HG02943 (cell line): ENCODE data around the gene KRT20.

Experiments used
- ATAC-seq: cut with Tn5 transposase; IDR thresholded peaks from one replicate; pipeline ENCODE4 v1.9.1; 2021; ENCODE audit warnings: mild to moderate bottlenecking, low read depth, moderate library complexity; ENCODE audit not compliant: unreplicated experiment

KRT20 gene

DNA sequence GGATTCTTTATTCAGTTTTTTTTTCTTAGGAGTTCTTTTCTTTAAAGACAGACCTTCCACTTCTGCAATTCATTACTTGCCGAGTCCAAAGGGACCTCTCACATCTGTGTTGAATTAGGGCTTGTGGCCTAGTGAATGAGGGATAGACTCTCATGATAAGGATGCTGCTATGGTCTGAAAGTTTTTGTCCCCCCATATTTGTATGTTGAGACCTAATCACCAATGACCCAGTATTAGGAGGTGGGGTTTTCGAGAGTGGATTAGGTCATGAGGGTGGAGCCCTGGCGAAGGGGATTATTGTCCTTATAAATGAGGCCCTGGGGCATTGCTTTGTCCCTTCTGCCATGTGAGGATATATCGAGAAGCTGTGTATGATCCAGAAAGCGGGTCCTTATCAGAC is 27.5 kb downstream of the KRT20 start:
- ATAC-seq: no peak

DNA sequence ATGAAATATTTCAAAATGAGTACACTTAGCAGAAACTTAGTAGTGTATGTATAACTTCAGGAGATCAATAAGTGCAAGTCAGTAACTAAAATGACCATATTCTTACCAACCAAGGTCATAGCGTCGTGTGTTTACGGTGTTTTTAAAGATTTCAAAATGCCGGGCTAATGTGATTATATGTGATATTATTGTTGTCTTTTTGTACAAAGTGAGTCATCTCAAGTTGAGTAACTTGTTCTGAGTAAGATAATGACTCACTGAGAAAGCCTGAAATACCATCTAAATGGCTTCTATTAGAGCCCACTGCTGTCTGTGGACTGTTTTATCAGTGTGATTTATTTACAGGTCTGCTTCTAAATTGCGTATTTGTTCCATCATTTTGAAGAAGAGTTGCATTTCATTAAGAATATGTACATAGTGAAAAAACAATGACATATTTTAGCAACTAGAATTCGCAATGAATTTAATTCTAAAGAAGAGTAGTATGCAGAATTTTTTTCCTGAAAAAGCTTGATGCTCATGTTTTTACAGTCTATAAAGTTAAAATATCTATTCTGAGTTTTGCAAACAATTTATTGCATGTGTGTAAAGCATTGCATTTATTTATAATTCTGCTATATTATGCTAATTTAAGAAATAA is 30.7 kb downstream of the KRT20 start:
- no peak for ATAC-seq

DNA sequence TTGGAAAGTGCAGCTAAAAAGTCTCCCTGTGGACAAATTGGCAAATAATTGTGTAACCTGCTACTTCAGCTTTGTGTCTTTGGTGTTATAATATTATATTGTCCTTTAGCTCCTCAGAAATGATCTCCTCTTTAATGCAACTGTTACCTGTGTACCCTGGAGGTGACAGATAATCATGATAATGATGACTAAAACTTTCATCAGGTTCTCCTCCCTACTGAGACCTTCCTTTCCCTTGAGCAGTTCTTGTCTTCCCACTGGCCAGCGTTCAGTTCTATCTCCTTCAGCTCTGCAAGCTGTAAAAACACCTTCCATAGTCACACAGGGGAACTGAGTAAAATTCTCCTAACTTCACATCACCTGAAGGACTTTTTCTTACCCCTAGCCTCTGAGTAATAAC is 32.7 kb downstream of the KRT20 start:
- no peak for ATAC-seq

DNA sequence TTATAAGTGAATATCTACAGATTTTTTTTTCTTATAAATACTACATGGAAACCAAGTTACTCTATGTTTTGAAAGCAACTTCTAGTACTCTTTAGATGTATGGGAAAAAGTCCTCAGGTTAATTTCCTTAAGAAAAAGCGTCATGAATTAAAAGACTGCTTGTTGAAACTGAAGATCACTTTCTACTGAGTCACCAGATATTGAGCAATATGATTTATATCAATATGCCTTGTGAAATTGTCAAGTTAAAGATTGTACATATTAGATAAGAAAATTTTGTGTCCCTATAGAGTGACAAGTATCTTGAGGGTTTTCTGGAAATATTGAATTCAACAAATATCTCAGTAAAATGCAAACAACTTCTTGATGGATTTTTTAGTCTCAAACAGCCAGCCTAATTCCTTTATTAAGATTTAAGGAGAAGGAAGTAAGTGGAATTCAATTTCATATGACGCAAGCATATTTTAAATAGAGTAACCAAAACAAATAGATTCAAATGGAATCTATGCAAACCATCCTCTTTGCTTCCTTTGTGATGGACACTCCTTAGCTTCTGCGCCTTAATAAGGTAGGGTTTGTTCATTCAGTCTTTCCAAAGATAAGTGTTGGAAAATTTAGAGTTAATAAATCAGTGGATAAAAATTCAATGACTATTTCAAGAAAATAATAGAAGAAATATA is 34.6 kb downstream of the KRT20 start:
- no peak for ATAC-seq

DNA sequence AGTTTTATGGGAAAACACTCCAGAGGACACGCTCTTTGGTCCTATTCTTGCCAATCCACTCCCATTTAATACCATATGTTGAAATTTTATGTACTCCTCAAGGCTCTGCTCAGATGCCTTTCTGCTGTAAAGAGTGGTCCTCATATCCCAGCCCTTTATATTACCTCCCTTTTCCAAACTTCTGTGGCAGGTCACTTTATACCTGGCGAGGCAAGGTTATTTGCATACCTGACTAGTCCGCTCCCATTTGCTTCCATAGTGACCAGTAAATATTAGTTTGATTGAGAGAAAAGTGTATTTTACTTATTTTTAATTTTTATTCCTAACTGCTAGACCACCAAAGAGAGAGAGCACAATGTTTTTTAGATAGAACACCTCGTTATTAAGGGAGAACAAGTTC is 35.3 kb downstream of the KRT20 start:
- no peak for ATAC-seq

DNA sequence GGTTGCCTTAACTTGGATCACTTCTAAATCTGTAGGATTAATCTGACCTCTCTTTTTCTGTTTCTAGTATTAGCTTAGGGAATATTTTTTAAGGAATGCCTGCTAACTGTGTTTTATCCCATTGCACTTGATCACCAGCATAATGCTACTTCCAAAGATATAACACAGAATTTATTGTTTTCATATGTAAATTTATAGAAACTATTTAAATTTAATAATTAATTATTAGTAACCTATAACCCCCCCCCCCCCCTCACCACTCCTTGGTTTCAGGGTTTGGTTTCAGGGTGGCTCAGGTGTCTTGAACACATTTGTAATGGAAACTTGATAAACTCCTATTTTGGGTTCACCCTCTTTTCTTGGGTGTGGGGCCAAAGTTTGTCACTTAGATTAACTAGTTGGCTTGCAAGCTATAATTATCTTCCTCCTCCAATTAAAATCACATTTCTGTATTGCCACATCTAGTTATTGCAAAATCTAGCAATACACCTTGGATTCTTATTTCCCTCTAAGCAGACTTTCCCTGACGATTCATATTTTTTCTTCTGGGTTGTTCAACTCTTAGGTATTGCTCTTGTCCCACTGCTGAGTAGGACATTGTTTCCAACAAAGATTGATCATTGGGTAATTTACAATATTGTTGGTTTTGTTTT is 36.3 kb downstream of the KRT20 start:
- ATAC-seq: no peak

DNA sequence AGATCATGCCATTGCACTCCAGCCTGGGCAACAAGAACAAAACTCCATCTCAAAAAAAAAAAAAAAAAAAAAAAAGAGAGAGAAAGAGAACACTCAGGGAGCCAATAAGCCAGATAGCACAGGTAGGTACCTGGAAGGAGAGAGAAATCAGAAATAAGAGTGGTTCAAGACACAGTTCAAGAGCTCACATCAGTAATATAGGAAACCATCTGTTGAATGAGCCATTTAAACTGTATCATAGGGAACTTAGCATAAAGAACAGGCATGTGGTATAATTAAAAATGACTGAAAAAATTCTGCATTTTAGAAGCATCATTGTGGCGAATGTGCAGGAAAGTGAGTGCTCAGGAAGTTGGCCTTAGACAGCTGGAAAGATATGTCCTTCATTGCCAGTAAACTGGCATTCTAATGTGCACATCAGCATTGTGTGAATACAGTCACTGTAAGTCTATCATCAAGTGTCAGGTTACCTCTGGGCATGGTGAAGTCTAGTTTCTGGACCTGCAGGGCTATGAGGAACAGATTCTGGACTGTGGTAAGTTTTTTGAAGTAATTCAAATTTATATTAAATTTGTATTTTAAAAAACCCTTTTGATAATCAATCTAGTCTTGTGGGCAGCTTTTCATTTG is 38.4 kb downstream of the KRT20 start:
- ATAC-seq: no peak

DNA sequence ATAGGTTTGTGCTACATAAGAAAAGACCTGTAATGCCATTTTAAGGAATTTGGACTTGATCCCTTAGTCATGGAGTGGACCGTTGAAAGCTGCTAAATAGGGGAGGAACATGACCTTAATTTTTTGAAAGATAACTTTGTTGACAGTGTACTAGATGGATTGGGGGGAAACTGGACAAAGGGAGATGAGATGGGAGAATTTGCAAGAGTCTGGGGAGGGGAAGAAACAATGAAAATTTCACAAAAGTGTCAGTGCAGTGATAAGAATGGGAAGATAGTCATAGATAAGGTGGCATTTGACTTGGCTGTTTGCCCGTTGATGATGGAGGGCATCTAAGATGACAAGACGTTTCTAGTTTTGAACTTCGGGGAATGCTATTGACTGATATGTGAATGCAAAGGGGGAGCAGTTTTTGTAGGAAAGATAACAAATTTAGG is 40.4 kb downstream of the KRT20 start:
- ATAC-seq: no peak

DNA sequence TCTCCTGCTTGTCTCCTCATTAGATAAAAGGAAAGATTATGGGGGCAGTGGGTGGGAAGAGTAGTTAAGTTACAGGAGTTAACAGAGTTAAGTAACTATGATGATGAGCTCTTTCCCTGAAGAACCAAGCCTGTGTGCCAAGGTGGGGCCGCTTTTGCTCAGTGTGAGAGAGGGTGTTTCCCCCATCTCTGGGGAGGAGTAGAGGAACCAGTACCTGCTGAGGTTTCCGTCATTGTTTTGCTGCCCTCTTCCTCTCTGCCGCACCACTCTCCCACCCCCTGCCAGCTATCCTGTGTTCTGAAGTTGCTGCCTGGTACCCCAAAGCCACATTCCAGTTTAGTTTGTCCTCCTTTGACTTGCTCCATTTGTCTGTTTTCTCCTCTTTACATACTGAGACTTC is 41.8 kb downstream of the KRT20 start:
- ATAC-seq: no peak

DNA sequence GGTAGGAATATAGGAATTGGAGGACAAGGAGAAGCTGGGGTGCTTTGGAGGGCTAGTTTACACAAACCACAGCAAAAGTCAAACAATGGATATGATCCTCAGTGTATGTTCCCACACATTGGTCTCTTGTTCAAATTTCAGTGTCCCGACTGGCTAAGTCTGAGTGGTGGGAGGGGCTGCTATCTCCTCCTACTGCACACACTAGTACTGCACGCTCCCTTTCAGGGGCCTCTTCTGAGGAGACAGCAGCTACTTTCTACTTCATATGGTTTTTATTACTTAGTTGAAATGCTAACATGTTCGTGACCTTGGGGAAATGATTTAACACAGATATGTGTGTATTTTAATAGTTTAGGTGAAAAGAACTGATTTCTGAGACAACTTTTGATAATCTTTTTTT is 43.8 kb downstream of the KRT20 start:
- no peak for ATAC-seq

DNA sequence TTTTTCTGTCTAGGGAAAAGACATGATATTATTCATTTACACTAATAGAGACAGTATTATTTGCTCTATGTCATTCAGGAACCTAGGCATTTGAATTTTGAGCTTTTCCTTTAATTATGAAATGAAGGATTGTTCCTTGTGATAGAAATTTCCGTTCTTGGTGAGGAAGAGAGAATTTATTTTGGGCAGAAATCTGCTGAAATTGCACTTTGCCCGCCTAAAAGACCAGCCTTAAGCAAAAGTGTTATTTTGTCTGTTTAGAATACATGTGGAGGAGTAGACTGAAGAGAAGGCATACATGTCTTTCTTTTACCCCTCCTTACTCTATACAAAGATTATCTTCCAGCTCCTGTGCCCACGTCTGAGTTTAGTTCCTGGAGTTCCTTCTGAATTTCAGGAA is 45.8 kb downstream of the KRT20 start:
- no peak for ATAC-seq

DNA sequence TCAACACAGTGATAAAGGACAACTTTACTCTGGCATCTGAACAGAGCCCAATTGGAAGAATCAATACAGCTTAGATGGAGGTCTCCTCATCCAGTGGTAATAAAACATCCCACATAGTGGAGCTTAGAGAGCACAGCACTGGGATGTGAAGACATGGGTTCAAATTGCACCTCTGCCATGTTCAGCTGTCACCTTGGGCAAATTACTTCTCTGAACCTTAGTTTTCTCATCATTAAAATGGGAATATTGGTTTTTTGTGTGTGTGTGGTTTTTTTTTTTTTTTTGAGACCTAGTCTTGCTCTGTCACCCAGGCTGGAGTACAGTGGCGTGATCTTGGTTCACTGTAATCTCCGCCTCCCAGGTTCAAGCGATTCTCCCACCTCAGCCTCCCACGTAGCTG is 49.0 kb downstream of the KRT20 start:
- no peak for ATAC-seq

DNA sequence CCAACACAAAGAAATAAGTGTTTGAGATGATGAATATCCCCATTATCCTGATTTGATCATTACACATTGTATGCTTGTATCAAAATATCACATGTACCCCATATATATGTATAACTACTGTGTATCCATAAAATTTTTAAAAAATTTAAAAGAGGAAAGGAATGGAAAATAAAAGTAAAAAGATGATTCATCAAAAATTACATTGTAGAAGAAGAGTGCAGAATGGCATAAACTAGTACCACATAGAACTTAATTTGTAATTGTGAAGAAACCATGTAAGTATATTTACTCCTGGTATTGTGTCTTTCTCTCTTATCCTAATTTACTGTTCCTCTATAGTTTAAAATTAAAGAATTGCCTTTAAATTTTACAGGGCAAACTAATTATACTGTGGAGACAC is 51.2 kb downstream of the KRT20 start:
- no peak for ATAC-seq

DNA sequence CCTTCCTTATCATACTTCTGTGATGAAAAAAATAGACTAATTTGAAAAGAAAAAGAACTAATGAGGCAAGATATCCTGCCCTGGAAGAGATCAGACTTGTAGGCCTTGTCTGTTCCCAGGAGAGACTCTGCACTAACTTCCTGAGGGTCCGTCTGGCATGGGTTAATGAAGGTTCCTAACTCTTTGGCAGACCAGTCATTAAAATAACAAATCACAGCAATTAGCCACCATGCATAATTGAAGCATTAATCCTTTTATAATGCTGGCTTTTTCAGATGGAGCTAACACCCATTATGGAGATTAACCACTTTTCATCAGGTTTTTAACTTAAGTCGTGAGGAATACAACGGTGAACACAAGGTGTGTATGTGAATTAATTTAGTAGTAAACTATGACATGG is 52.2 kb downstream of the KRT20 start:
- no peak for ATAC-seq

DNA sequence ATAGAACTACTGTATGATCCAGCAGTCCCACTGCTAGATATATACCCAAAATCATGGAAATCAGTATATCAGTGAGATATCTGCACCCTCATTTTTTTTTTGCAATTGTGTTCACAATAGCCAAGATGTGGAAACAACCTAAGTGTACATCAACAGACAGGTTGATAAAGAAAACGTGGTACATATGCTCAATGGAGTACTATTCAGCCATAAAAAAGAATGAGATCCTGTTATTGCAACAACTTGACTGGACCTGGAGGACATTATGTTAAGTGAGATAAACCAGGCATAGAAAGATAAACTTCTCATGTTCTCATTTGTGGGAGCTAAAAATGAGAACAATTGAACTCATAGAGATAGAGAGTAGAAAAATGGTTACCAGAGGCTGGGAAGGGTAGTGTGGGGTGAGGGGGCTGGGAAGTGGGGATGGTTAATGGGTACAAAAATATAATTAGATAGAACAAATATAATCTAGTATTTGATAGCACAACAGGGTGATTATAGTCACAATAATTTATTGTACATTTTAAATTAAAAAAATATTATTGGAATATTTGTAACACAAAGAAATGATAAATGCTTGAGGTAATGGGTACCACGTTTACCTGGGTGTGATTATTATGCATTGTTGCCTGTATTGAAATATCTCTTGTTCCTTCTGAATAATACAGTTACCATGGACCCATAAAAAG is 54.8 kb downstream of the KRT20 start:
- ATAC-seq: no peak

DNA sequence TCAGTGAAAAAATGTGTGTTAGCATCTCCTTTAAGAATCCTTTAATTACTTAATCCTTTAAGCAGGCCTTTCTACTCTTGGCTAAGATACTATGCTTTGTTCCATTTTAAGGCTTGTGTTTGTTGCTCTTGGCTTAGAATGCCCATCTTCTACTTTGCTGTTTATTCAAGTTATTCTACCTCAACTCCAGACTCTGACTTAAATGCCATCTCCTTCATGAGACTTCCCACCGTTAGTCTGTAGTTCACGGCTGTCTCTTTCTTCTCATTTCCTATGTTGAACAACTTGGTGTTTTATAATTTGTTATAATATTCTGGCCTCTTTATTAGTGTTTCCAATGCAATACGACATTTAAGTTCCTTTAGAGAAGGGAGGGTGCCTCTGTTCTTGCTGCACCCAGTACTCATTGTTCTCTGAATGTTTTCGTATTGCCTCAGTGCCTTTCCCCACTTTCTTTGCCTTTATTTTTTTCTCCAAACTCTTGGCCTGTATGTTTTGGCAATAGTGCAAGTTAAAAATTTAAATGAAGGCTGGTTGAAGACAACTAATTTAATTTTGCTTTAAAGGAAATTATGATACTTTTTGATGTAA is 56.5 kb downstream of the KRT20 start:
- no peak for ATAC-seq

DNA sequence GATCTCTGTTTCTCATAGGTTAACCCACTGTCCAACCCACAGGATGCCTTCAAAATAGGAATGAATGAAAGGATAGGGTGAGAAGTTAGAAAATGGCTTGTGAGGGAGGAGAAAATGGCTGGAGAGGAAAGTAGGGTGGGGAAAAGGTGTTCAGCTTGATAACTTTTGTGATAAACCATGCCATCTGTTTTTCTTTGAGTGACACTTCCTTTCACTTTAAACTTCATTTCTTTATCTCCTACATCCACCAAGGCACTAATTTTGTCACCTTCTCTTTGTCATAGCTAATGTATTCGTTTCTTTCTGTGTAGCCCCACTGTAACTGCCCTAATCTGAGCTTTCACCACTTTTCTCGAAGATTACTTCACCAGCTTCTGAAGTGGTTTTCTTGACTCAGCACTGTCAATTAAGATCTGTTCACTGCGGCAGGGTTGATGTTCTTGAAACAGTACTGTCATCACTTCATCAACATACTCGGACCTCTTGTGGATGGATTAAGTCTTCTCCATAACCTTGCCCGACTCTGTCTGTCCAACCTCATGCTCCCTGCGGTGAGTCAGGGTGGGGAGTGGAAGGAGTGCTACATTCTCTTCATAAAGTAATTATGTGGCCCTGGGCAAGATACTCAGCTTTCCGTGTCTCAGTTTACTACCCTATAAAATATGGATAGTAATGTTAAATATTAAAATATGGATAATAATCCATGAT is 57.1 kb downstream of the KRT20 start:
- no peak for ATAC-seq
